ENCODE measurements around the gene PTPN21.

GRCh38 chr14:88454886-88455285 is 99.9 kb downstream of the PTPN21 start:
- no peak for TF ChIP-seq CTCF (IDR thresholded peaks at IDR 0.05)
- no peak for TF ChIP-seq EZH2phosphoT487 (IDR thresholded peaks at IDR 0.05)

All from neural progenitor cell (in vitro differentiated cells).